Vagina (tissue), 2 donors: ENCODE measurements around the gene CHRD. TPM values are rescaled to one million over a fixed set of nuclear protein-coding genes. Genes with fewer than 3 reads are reported as not detected.

Experiments
- DNase-seq, 2 donors: peaks; one replicate each; pipeline ENCODE4 v3.0.0-alpha.2; 2017; ENCODE audit errors: extremely low spot score in 2 of 2
- H3K27ac ChIP-seq: fragments of 200-600 bp; sonication (generic); one replicate; pipeline ENCODE4 v1.5.1; 2019
- H3K27me3 ChIP-seq: fragments of 200-600 bp; sonication (generic); one replicate; pipeline ENCODE4 v1.5.1; 2019
- H3K36me3 ChIP-seq, 2 donors: fragments of 200-600 bp; sonication (generic); one replicate each; pipeline ENCODE4 v1.5.1; 2017 to 2019
- H3K4me1 ChIP-seq: fragments of 200-600 bp; sonication (generic); one replicate; pipeline ENCODE4 v1.5.1; 2019
- H3K4me3 ChIP-seq, 2 donors: fragments of 200-600 bp; sonication (generic); 1 replicate in 1 of 2; 2 replicates in 1 of 2; pipeline ENCODE4 v1.5.1; 2016 to 2019
- H3K9me3 ChIP-seq: fragments of 200-600 bp; sonication (generic); one replicate; pipeline ENCODE4 v1.5.1; 2019
- CTCF ChIP-seq, 3 experiments: fragments of 450-650 bp in 2 of 3; fragments of 200-600 bp in 1 of 3; sonication (generic) in 1 of 3; IDR thresholded peaks; one replicate each; pipeline ENCODE4 v1.5.1; 2017 to 2019; ENCODE audit warnings: antibody characterized with exemption in 3 of 3, mild to moderate bottlenecking in 2 of 3, moderate library complexity in 2 of 3
- POLR2A ChIP-seq, 2 donors: fragments of 450-650 bp; IDR thresholded peaks; one replicate each; pipeline ENCODE4 v1.6.1; 2017; ENCODE audit warnings: antibody characterized with exemption in 2 of 2, mild to moderate bottlenecking in 2 of 2, moderate library complexity in 2 of 2
- POLR2AphosphoS5 ChIP-seq, 2 donors: sonication (generic); formaldehyde crosslinking; IDR thresholded peaks; one replicate each; pipeline ENCODE4 v1.9.0; 2017; ENCODE audit warnings: antibody characterized with exemption in 2 of 2, mild to moderate bottlenecking in 2 of 2, low read depth in 1 of 2; ENCODE audit not compliant: insufficient read depth in 1 of 2
- intact Hi-C: fragments of 100-400 bp; cut with DNase I; formaldehyde crosslinking; loops from one replicate; pipeline ENCODE4 v1.15.1; 2023
- total RNA-seq: library from RNA; depleted of rRNA; stranded (reverse); fragments of >200 nt; gene quantifications from one replicate; pipeline ENCODE4 v1.2.3, GENCODE V29; 2016

The CHRD gene
- total RNA-seq, 1 donor from 2014 or later, result 32.7 TPM

GRCh38 chr3:184358124-184358767 lies 21.6 kb upstream of the CHRD start:
- Histone ChIP-seq H3K27me3 (no peaks in the 10 kb centered on the region), H3K4me3 (no peak overlapping the region), H3K9me3 (no peaks in the 10 kb centered on the region), H3K4me1 (peaks cover 15% of the 10 kb centered on the region), H3K36me3 (peaks cover 0 to 14% of the 10 kb centered on the region in 2 donors), H3K27ac (no peak overlapping the region)
- no peak for DNase-seq
- no peak for TF ChIP-seq CTCF (IDR thresholded peaks at IDR 0.05)
- no peak for TF ChIP-seq POLR2A (IDR thresholded peaks at IDR 0.05)
- no peak for TF ChIP-seq POLR2AphosphoS5 (IDR thresholded peaks at IDR 0.05; ENCODE audit: insufficient read depth in 1 of 2, low read depth in 1 of 2)
- intact Hi-C loops, result no loop called here

- no peak for DNase-seq
- peaks cover 0 to 14% of the 10 kb centered on the region in 2 donors for H3K36me3 ChIP-seq
- intact Hi-C loops, result no loop called here
- no peak for TF ChIP-seq CTCF (IDR thresholded peaks at IDR 0.05)
- no peak for TF ChIP-seq POLR2AphosphoS5 (IDR thresholded peaks at IDR 0.05; ENCODE audit: insufficient read depth in 1 of 2, low read depth in 1 of 2)
- TF ChIP-seq POLR2A (IDR thresholded peaks at IDR 0.05), result no peak
- no peak overlapping the region for H3K27ac ChIP-seq
- peaks cover 21% of the 10 kb centered on the region for H3K4me1 ChIP-seq
- H3K27me3 ChIP-seq, result no peaks in the 10 kb centered on the region
- no peaks in the 10 kb centered on the region for H3K9me3 ChIP-seq
- H3K4me3 ChIP-seq, result no peak overlapping the region
Measured at GRCh38 chr3:184358921-184359350, 20.9 kb upstream of the CHRD start.

- H3K4me3 ChIP-seq, result no peak overlapping the region
- intact Hi-C loops, result no loop called here
- TF ChIP-seq CTCF (IDR thresholded peaks at IDR 0.05) (no peak), POLR2AphosphoS5 (IDR thresholded peaks at IDR 0.05; ENCODE audit: insufficient read depth in 1 of 2, low read depth in 1 of 2) (no peak), POLR2A (IDR thresholded peaks at IDR 0.05) (no peak)
- H3K4me1 ChIP-seq, result peaks cover 28% of the 10 kb centered on the region
- no peak for DNase-seq
- peaks cover 0 to 14% of the 10 kb centered on the region in 2 donors for H3K36me3 ChIP-seq
- H3K9me3 ChIP-seq, result no peaks in the 10 kb centered on the region
- no peaks in the 10 kb centered on the region for H3K27me3 ChIP-seq
- no peak overlapping the region for H3K27ac ChIP-seq
Measured at GRCh38 chr3:184359610-184360009, 20.2 kb upstream of the CHRD start.

GRCh38 chr3:184360070-184360928 lies 19.6 kb upstream of the CHRD start:
- no peak for TF ChIP-seq CTCF (IDR thresholded peaks at IDR 0.05)
- no peak for TF ChIP-seq POLR2AphosphoS5 (IDR thresholded peaks at IDR 0.05; ENCODE audit: insufficient read depth in 1 of 2, low read depth in 1 of 2)
- TF ChIP-seq POLR2A (IDR thresholded peaks at IDR 0.05), result no peak
- peaks cover 31% of the 10 kb centered on the region for H3K4me1 ChIP-seq
- no peaks in the 10 kb centered on the region for H3K9me3 ChIP-seq
- intact Hi-C loops, result no loop called here
- H3K4me3 ChIP-seq, result peak overlapping the region; percentile 87 to 96
- DNase-seq, result no peak
- peak overlapping the region; percentile 92 for H3K27ac ChIP-seq
- no peaks in the 10 kb centered on the region for H3K27me3 ChIP-seq
- peaks cover 0 to 17% of the 10 kb centered on the region in 2 donors for H3K36me3 ChIP-seq
